Measurements from ENCODE around the gene PARD3. TPM values are rescaled to one million over a fixed set of nuclear protein-coding genes. Genes with fewer than 3 reads are reported as not detected.

PARD3 gene
- total RNA-seq, 3 donors from 2014 or later = 39.5 to 87.9 (median 47.0) TPM

GRCh38 chr10:34223658-34224057 lies 591.4 kb downstream of the PARD3 start:
- intact Hi-C loops (cut with DNase I, micrococcal nuclease) = no loop called here
- TF ChIP-seq, protein P1, sequence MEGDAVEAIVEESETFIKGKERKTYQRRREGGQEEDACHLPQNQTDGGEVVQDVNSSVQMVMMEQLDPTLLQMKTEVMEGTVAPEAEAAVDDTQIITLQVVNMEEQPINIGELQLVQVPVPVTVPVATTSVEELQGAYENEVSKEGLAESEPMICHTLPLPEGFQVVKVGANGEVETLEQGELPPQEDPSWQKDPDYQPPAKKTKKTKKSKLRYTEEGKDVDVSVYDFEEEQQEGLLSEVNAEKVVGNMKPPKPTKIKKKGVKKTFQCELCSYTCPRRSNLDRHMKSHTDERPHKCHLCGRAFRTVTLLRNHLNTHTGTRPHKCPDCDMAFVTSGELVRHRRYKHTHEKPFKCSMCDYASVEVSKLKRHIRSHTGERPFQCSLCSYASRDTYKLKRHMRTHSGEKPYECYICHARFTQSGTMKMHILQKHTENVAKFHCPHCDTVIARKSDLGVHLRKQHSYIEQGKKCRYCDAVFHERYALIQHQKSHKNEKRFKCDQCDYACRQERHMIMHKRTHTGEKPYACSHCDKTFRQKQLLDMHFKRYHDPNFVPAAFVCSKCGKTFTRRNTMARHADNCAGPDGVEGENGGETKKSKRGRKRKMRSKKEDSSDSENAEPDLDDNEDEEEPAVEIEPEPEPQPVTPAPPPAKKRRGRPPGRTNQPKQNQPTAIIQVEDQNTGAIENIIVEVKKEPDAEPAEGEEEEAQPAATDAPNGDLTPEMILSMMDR (IDR thresholded peaks at IDR 0.05) = no peak
- Histone ChIP-seq H3K9me3 (peaks cover 4% of the 10 kb centered on the region), H3K4me1 (ENCODE audit: low read depth) (no peaks in the 10 kb centered on the region), H3K36me3 (ENCODE audit: low read depth) (no peaks in the 10 kb centered on the region), H3K4me3 (no peak overlapping the region)
- DNase-seq (no peak), ATAC-seq (peak; percentile 24)

DNA sequence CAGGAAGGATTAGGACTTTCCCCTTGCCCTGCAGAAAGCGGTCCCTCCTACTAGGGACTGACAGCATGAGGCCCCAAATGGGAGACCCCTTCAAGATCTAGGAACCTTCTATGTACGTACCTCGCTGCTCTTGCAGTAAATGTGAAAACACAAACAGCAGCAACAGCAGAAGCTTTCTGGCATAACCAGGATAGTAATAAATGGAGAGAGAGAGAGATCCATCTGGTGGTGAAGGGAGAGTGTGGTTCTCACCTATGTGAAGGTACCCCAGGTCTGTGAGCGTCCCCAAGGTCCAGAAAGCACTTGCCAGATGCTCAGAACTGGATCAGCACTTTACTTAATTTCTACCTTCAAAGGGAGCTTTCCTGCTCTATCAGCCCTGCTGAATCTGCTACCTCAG lies 592.7 kb downstream of the PARD3 start:
- intact Hi-C loops (cut with DNase I, micrococcal nuclease) = no loop called here
- Histone ChIP-seq H3K36me3 (ENCODE audit: low read depth) (no peaks in the 10 kb centered on the region), H3K9me3 (peaks cover 2% of the 10 kb centered on the region), H3K4me1 (ENCODE audit: low read depth) (no peaks in the 10 kb centered on the region), H3K4me3 (no peak overlapping the region)
- no peak for ATAC-seq
- no peak for DNase-seq
- TF ChIP-seq, protein P1 (IDR thresholded peaks at IDR 0.05) = no peak

DNA sequence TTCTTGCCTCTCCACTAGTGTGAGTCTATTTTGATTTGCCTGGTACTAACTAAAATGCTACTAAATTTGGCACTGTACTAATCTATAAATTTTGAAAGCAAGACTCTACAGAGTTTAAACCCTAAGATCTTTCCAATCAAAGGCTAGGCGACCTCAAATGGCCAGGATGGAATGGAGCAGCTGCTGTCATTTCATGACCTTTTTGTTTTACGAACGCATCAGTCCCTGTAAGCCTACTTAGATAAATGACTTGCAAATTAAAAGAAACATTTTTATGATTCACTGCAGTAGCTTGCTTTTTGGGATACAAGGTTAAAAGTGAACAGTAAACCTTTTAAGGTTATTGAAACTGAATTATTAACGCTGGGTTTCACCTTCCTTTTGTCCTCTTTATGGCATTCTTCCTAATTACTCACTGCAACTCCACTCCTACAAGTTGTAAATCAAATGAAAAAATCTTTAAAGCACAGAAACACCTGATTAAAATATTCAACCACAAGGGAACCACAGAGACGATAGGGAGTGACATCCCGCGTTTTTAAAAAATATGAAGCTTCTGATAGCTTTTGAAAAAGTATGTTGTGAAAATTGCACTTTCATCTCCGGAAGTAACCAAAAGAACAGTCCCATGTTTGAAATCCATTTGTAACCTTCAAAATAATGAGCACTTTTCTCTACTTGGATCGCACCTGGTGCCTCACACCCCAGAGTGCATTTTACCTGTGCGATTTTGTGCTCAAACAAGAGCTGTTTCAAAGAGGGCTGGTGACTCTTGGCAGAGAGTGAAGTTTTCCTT lies 595.1 kb downstream of the PARD3 start:
- intact Hi-C loops (cut with DNase I, micrococcal nuclease) = no loop called here

GRCh38 chr10:34217524-34217923 lies 597.6 kb downstream of the PARD3 start:
- H3K9me3 ChIP-seq = no peaks in the 10 kb centered on the region
- intact Hi-C loops (cut with DNase I, micrococcal nuclease) = no loop called here
- TF ChIP-seq, protein P1 (IDR thresholded peaks at IDR 0.05) = no peak
- peaks cover 6% of the 10 kb centered on the region for H3K4me1 ChIP-seq (ENCODE audit: low read depth)
- DNase-seq (no peak), ATAC-seq (no peak)
- no peak overlapping the region for H3K4me3 ChIP-seq
- H3K36me3 ChIP-seq (ENCODE audit: low read depth) = no peaks in the 10 kb centered on the region

More for the DNA sequence above, 595.1 kb downstream of the PARD3 start:
- DNase-seq (no peak), ATAC-seq (no peak)
- TF ChIP-seq, protein P1 (IDR thresholded peaks at IDR 0.05) = no peak
- Histone ChIP-seq H3K9me3 (no peaks in the 10 kb centered on the region), H3K4me3 (no peak overlapping the region), H3K36me3 (ENCODE audit: low read depth) (no peaks in the 10 kb centered on the region), H3K4me1 (ENCODE audit: low read depth) (no peaks in the 10 kb centered on the region)

GRCh38 chr10:34216348-34216945 lies 598.6 kb downstream of the PARD3 start:
- Histone ChIP-seq H3K4me1 (ENCODE audit: low read depth) (peaks cover 6% of the 10 kb centered on the region), H3K9me3 (no peaks in the 10 kb centered on the region), H3K36me3 (ENCODE audit: low read depth) (no peaks in the 10 kb centered on the region), H3K4me3 (no peak overlapping the region)
- DNase-seq = no peak
- TF ChIP-seq, protein P1 (IDR thresholded peaks at IDR 0.05) = no peak
- ATAC-seq = no peak
- intact Hi-C loops (cut with DNase I, micrococcal nuclease) = no loop called here
